Measurements from ENCODE around the gene ARHGEF17. TPM values are rescaled to one million over a fixed set of nuclear protein-coding genes. Genes with fewer than 3 reads are reported as not detected.

The ARHGEF17 gene
- total and polyA plus RNA-seq, 4 donors = 2.6 to 12.6 (median 5.7) TPM

GRCh38 chr11:73288192-73288872 is 19.7 kb upstream of the ARHGEF17 start:
- WGBS = 66% methylated on average over 5 of the region's 5 CpGs
- H3K36me3 ChIP-seq (ENCODE audit: control insufficient read depth in 4 of 4, insufficient read depth in 3 of 4, low read depth in 1 of 4, low read length in 3 of 4) = no peaks in the 10 kb centered on the region
- H3K4me3 ChIP-seq (ENCODE audit: low read depth in 1 of 3, low read length in 3 of 3) = no peak overlapping the region
- DNase-seq (ENCODE audit: low spot score) = no peak
- H3K27ac ChIP-seq (ENCODE audit: low read depth in 1 of 2, low read length in 2 of 2) = peak overlapping the region; percentile 15 to 52
- no peak for TF ChIP-seq YY1 (IDR thresholded peaks at IDR 0.05)
- TF ChIP-seq RAD21 (IDR thresholded peaks at IDR 0.05) = no peak
- no peak for TF ChIP-seq ZBTB33 (IDR thresholded peaks at IDR 0.05)
- TF ChIP-seq HNF4G (IDR thresholded peaks at IDR 0.05) = no peak
- no peak for TF ChIP-seq FOXA2 (IDR thresholded peaks at IDR 0.05)
- TF ChIP-seq FOXA1 (IDR thresholded peaks at IDR 0.05) = no peak
- no peak for TF ChIP-seq HNF4A (conservative IDR thresholded peaks at IDR 0.05)
- TF ChIP-seq ATF3 (IDR thresholded peaks at IDR 0.05) = no peak
- H3K27me3 ChIP-seq (ENCODE audit: control insufficient read depth in 4 of 4, insufficient read depth in 4 of 4, low read length in 3 of 4) = no peaks in the 10 kb centered on the region
- no peaks in the 10 kb centered on the region for H3K9me3 ChIP-seq (ENCODE audit: control insufficient read depth in 4 of 4, low read length in 3 of 4)
- H3K4me1 ChIP-seq (ENCODE audit: control insufficient read depth in 4 of 4, insufficient read depth in 4 of 4, low read length in 3 of 4) = peaks cover 0 to 8% (median 5%) of the 10 kb centered on the region in 4 donors
- no peak overlapping the region for H3K9ac ChIP-seq (ENCODE audit: low read depth in 1 of 2, low read length in 2 of 2)

- Histone ChIP-seq H3K27ac (ENCODE audit: low read depth in 1 of 2, low read length in 2 of 2) (peak overlapping the region; percentile 15 to 52), H3K4me3 (ENCODE audit: low read depth in 1 of 3, low read length in 3 of 3) (no peak overlapping the region), H3K36me3 (ENCODE audit: control insufficient read depth in 4 of 4, insufficient read depth in 3 of 4, low read depth in 1 of 4, low read length in 3 of 4) (no peaks in the 10 kb centered on the region), H3K4me1 (ENCODE audit: control insufficient read depth in 4 of 4, insufficient read depth in 4 of 4, low read length in 3 of 4) (peaks cover 0 to 8% (median 5%) of the 10 kb centered on the region in 4 donors), H3K9me3 (ENCODE audit: control insufficient read depth in 4 of 4, low read length in 3 of 4) (no peaks in the 10 kb centered on the region), H3K9ac (ENCODE audit: low read depth in 1 of 2, low read length in 2 of 2) (no peak overlapping the region), H3K27me3 (ENCODE audit: control insufficient read depth in 4 of 4, insufficient read depth in 4 of 4, low read length in 3 of 4) (no peaks in the 10 kb centered on the region)
- 21% methylated on average over 17 of the region's 17 CpGs for WGBS
- peak; percentile 72 for DNase-seq (ENCODE audit: low spot score)
- TF ChIP-seq HNF4G (IDR thresholded peaks at IDR 0.05) = no peak
- TF ChIP-seq NR2F2 (IDR thresholded peaks at IDR 0.05) = peak; percentile 90
- TF ChIP-seq RAD21 (IDR thresholded peaks at IDR 0.05) = peak; percentile 89 to 92
- no peak for TF ChIP-seq REST (IDR thresholded peaks at IDR 0.05)
- TF ChIP-seq SP1 (IDR thresholded peaks at IDR 0.05) = no peak
- TF ChIP-seq HNF4A (conservative IDR thresholded peaks at IDR 0.05) = no peak
- TF ChIP-seq JUND (IDR thresholded peaks at IDR 0.05) = no peak
- peak in 1 of 2 donors; percentile 36 for TF ChIP-seq RXRA (IDR thresholded peaks at IDR 0.05)
- TF ChIP-seq CTCF (IDR thresholded peaks at IDR 0.05; ENCODE audit: low read depth, low read length, missing input control) = peak; percentile 78
Measured at GRCh38 chr11:73288873-73289707, 19.0 kb upstream of the ARHGEF17 start.

All from liver (tissue), 9 donors.